Skeletal muscle satellite cell (primary cell): ENCODE measurements around the gene GAS2L2.

Source experiments
- H3K27me3 ChIP-seq: 2 replicates; pipeline ENCODE4 v1.7.0; 2013; ENCODE audit warnings: low read length; ENCODE audit not compliant: control insufficient read depth, insufficient read depth
- H3K36me3 ChIP-seq: 2 replicates; pipeline ENCODE4 v1.7.0; 2013; ENCODE audit warnings: mild to moderate bottlenecking, control low read depth, low read length; ENCODE audit not compliant: insufficient read depth
- H3K4me1 ChIP-seq: 2 replicates; pipeline ENCODE4 v1.7.0; 2013; ENCODE audit warnings: low read length; ENCODE audit not compliant: control insufficient read depth, insufficient read depth
- H3K4me2 ChIP-seq: 2 replicates; pipeline ENCODE4 v1.7.0; 2013; ENCODE audit warnings: mild to moderate bottlenecking, low read length
- H3K4me3 ChIP-seq: 2 replicates; pipeline ENCODE4 v1.7.0; 2013; ENCODE audit warnings: low read length
- H3K9ac ChIP-seq: 2 replicates; pipeline ENCODE4 v1.7.0; 2013; ENCODE audit warnings: mild to moderate bottlenecking, low read depth, low read length, moderate library complexity
- H3K9me3 ChIP-seq: replicated peaks from 2 replicates; pipeline ENCODE4 v1.7.0; 2013; ENCODE audit warnings: mild to moderate bottlenecking, control low read depth, low read length

Gene GAS2L2

DNA sequence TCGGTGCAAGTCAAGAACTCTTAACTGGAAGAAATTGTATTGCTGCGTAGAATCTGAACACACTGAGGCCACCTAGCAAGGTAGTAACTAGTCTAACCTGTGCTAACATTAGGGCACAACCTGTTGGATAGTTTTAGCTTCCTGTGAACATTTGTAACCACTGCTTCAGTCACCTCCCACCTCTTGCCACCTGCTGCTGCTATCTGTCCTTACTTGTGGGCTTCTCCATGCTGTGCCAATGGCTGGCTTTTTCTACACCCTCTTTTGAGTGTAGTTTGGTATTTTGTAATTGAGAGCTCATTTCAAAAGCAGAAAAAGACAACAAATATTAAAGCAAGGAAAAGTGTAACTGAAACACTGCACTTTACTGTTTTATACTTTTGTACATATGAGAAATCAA is 29.3 kb downstream of the GAS2L2 start:
- H3K4me2 ChIP-seq = no peak overlapping the region
- H3K9ac ChIP-seq = no peak overlapping the region
- H3K9me3 ChIP-seq = no peaks in the 10 kb centered on the region
- H3K36me3 ChIP-seq = peaks cover 58% of the 10 kb centered on the region
- H3K4me3 ChIP-seq = no peak overlapping the region
- peaks cover 20% of the 10 kb centered on the region for H3K4me1 ChIP-seq
- H3K27me3 ChIP-seq = no peaks in the 10 kb centered on the region

DNA sequence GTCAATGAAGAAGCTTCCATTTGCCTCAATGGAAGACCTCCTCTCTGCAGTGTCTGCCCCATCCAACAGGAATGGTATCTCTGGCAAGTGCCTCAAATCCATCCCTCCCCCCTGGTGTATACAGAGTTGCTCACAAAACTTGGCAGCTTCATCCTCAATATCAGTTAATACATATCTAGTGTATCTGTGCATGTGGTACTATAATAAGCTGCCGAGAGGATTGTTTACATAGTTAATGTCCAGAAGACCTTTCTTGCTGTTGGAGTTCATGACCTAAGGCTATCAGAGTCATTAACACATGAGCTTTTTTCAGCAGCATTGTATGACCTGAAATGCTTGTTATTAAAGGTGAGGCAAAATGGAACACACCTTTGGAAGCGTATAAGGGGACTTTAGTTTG is 35.6 kb downstream of the GAS2L2 start:
- Histone ChIP-seq H3K4me2 (peak overlapping the region; percentile 23), H3K4me1 (peaks cover 34% of the 10 kb centered on the region), H3K4me3 (no peak overlapping the region), H3K9ac (no peak overlapping the region), H3K27me3 (no peaks in the 10 kb centered on the region), H3K9me3 (no peaks in the 10 kb centered on the region), H3K36me3 (peaks cover 54% of the 10 kb centered on the region)

DNA sequence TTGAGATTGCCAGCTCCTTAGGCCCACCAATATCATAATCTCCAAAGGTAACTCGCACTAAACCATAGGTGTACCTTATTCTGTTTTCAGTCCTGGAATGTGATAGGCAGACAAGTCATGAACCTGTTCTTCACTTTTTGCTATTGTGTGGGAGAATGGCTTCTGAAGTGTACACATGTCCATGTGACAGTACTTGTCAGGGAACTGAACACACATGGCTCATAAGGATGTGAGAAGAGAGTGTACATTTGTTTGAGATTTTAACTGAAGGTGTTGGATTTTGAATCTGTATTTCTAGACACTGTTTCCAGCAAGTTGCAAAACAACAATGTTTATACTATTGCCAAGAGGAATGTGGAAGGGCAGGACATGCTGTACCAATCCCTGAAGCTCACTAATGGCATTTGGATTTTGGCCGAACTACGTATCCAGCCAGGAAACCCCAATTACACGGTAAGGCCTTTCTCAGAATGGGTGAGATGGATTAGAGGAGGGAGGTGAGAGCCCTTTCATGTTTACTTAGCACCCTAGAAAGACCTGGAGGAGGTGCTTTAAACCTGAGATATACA is 36.1 kb downstream of the GAS2L2 start:
- peak overlapping the region; percentile 28 for H3K4me2 ChIP-seq
- H3K4me3 ChIP-seq = no peak overlapping the region
- H3K36me3 ChIP-seq = peaks cover 55% of the 10 kb centered on the region
- peaks cover 34% of the 10 kb centered on the region for H3K4me1 ChIP-seq
- no peaks in the 10 kb centered on the region for H3K9me3 ChIP-seq
- H3K9ac ChIP-seq = no peak overlapping the region
- H3K27me3 ChIP-seq = no peaks in the 10 kb centered on the region

DNA sequence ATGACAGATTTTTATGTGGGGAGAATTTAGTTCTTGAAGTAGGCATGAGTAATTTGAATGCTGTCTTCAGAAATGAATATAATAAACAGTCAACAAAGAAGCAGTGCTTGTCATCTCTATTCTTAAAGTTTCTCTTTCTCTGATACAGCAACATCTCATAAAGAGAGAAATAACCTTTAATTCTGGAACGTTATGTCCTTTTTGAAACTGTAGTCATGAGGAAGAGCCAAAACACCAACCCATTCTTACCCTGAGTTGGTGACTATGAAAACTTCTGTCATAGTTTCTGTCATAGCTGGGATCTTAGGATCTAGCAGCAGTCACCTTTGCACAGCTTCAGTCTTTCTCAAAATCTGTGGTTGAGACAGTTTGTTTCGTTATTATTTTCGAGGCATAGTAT is 36.9 kb downstream of the GAS2L2 start:
- H3K4me1 ChIP-seq = peaks cover 34% of the 10 kb centered on the region
- H3K27me3 ChIP-seq = no peaks in the 10 kb centered on the region
- no peak overlapping the region for H3K4me2 ChIP-seq
- H3K9me3 ChIP-seq = no peaks in the 10 kb centered on the region
- no peak overlapping the region for H3K4me3 ChIP-seq
- H3K9ac ChIP-seq = no peak overlapping the region
- H3K36me3 ChIP-seq = peaks cover 54% of the 10 kb centered on the region

DNA sequence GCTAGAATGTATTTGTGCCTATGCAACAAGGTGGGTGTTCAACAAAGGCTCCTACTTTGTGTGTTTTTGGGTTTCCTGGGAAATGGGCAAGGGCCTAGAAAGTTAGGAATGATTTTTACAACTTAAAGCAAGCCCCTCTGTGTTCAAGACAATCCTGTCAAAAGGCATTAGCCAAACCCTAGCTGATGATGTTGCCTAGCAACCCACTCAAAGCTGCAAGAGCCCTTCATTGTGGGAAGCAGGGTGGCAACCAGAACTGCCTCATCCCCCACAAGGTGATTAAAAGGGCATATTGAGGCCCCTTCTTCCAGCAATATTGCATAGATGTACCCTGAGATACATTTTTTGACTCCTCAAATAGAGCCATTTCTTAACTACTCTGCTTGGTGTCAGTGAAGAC is 37.6 kb downstream of the GAS2L2 start:
- H3K9me3 ChIP-seq = no peaks in the 10 kb centered on the region
- peaks cover 57% of the 10 kb centered on the region for H3K36me3 ChIP-seq
- no peak overlapping the region for H3K9ac ChIP-seq
- H3K4me3 ChIP-seq = no peak overlapping the region
- H3K27me3 ChIP-seq = no peaks in the 10 kb centered on the region
- H3K4me1 ChIP-seq = peaks cover 34% of the 10 kb centered on the region
- no peak overlapping the region for H3K4me2 ChIP-seq

DNA sequence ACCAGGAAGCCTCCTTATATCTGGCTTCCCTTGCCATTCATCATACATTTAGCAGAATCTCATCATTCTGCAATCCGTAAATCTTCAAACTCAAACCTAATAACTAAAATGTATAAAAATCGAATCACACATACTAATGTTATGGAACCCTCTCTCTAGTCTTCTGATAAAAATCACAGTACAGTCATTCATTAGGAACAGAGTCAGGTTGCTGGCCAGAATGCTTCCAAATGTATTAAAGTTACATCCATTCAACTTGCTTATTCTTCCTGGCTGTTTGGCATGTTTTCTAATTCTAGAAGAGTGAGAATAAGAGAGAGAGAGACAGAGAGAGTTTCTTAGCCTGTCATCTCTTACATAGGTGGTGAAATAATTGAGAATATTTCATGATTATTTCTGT is 38.1 kb downstream of the GAS2L2 start:
- H3K4me1 ChIP-seq = peaks cover 34% of the 10 kb centered on the region
- no peaks in the 10 kb centered on the region for H3K27me3 ChIP-seq
- no peak overlapping the region for H3K4me3 ChIP-seq
- peaks cover 59% of the 10 kb centered on the region for H3K36me3 ChIP-seq
- no peaks in the 10 kb centered on the region for H3K9me3 ChIP-seq
- H3K4me2 ChIP-seq = no peak overlapping the region
- no peak overlapping the region for H3K9ac ChIP-seq

DNA sequence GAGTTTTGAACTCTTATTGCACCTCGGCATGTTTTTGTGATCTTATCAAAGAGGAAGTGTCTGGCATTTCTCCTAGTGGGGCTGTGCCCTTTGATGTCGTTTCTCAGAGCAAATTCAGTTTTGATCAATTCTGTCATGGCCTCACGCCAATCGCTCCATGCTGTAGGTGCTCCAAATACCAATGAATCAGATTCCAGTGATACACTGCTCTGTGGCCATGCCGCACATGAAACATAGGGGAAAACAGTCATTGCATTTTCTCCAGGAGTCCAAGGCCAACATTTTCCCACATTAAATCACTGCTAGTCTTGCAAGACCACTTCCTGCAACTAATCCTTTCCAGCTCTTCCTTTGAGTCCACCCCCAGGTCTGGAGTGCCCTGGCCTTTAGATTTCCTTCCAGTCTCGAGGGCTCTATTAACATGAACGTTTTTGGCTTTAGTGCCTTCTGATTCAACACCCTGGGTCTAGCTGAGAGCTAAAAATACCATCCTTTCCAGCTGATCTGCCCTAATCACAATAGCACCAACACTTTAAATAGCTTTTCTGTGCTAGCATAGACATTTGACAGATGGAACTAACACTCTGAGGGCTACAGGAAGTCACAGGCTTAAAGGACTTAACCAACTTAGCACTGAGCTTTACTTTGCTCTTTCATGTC is 39.8 kb downstream of the GAS2L2 start:
- Histone ChIP-seq H3K9ac (peak overlapping the region; percentile 56), H3K4me1 (peaks cover 34% of the 10 kb centered on the region), H3K36me3 (peaks cover 57% of the 10 kb centered on the region)

DNA sequence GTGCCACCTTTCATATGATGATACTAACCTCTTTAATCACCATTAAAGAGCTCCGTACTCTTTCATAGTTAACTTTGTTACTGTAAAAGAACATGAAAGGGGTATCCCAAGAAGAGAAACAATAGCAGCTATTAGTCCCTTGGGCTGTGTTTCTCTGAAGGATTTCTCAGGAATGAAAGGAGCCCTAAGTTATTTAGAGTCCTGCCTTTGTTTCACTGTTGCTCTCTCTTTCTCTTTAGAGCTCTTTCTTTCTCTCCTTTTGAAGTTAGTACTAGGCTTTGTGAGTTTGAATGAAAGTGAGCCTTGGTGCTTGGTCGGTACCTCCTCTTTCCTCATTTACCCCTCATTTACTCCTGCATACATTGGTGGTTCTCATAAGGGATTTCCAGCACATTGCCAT is 42.1 kb downstream of the GAS2L2 start:
- Histone ChIP-seq H3K27me3 (no peaks in the 10 kb centered on the region), H3K4me1 (peaks cover 15% of the 10 kb centered on the region), H3K4me3 (no peak overlapping the region), H3K9ac (no peak overlapping the region), H3K36me3 (peaks cover 47% of the 10 kb centered on the region), H3K9me3 (no peaks in the 10 kb centered on the region), H3K4me2 (no peak overlapping the region)

More for the DNA sequence above, 39.8 kb downstream of the GAS2L2 start:
- no peak overlapping the region for H3K4me3 ChIP-seq
- no peaks in the 10 kb centered on the region for H3K27me3 ChIP-seq
- no peaks in the 10 kb centered on the region for H3K9me3 ChIP-seq
- H3K4me2 ChIP-seq = no peak overlapping the region

DNA sequence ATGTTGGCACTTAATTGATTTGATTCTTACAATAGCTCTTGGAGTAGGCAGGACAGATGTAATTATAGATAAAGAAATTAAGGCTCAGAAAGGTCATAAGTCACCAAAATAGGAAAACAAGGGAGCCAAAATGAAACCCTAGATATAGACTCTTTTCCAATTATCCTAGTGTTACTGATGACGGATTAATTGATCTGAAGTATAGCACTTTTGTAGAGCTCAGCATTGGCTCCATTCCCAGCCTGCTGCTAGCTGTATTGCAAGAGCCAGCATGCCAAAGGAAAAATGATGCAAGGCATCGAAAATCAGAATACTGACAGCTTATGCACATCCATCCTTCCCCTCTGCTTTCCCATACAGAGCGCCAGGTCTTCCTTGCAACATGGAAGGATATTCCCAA is 43.2 kb downstream of the GAS2L2 start:
- Histone ChIP-seq H3K9me3 (no peaks in the 10 kb centered on the region), H3K4me1 (peaks cover 15% of the 10 kb centered on the region), H3K4me3 (no peak overlapping the region), H3K4me2 (no peak overlapping the region), H3K36me3 (peaks cover 39% of the 10 kb centered on the region), H3K9ac (no peak overlapping the region), H3K27me3 (no peaks in the 10 kb centered on the region)

DNA sequence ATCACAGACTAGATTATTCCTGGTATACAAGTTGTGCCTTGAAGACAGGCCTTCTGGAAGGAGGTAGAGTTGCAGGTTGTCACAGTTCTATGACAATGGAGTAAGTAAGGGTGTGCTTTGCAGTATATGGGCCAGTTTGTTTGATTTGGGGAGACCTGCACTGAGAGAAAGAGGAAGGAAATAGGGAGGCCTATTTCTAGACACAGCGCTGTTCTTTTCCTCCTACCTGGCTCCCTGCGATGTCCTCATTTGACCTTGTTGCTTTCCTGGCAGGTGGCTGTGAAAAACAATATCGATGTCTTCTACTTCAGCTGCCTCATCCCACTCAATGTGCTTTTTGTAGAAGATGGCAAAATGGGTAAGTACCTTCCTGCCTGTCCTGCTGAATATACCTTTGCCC is 44.1 kb downstream of the GAS2L2 start:
- no peaks in the 10 kb centered on the region for H3K9me3 ChIP-seq
- peaks cover 38% of the 10 kb centered on the region for H3K36me3 ChIP-seq

DNA sequence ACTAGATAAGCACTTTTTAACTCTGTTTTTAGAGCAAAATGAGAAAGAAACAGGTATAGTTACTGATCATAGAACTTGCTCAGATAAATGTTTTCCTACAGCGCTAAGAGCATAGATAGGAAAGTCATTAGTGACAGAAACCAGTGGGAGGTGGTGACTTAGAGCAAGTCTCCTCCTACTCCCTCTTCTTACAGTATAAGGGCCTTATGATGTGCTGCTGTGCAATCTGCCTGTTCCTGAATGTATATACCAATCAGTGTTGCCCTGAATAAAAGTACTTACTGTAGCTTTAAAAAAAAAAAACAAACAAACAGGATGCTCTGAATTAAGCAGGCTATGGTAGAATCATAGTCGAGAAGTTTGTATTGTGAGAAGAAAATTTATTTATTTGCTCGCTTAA is 44.9 kb downstream of the GAS2L2 start:
- no peaks in the 10 kb centered on the region for H3K9me3 ChIP-seq

More for the DNA sequence above, 44.1 kb downstream of the GAS2L2 start:
- Histone ChIP-seq H3K4me1 (peaks cover 15% of the 10 kb centered on the region), H3K27me3 (no peaks in the 10 kb centered on the region), H3K4me2 (no peak overlapping the region), H3K4me3 (no peak overlapping the region), H3K9ac (no peak overlapping the region)

DNA sequence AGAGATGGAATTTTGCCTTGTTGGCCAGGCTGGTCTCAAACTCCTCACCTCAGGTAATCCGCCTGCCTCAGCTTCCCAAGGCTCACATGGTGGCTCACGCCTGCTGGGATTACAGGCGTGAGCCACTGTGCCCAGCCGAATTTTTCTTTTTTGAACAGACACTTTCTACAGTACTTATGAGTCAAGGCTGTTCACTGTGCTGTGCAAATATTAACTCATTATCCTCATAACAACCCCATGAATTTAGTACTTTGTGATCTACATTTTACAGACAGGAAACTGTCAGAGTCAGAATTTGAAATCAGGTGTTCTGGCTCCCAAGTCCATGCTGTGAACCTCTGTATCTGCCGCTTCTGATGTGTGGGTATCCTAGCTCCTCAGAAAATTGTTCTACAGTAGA is 47.3 kb downstream of the GAS2L2 start:
- Histone ChIP-seq H3K9me3 (no peaks in the 10 kb centered on the region), H3K4me1 (no peaks in the 10 kb centered on the region), H3K27me3 (no peaks in the 10 kb centered on the region), H3K4me2 (no peak overlapping the region), H3K36me3 (peaks cover 23% of the 10 kb centered on the region), H3K9ac (no peak overlapping the region), H3K4me3 (no peak overlapping the region)

More for the DNA sequence above, 44.9 kb downstream of the GAS2L2 start:
- Histone ChIP-seq H3K27me3 (no peaks in the 10 kb centered on the region), H3K9ac (no peak overlapping the region), H3K36me3 (peaks cover 33% of the 10 kb centered on the region), H3K4me2 (no peak overlapping the region), H3K4me1 (peaks cover 7% of the 10 kb centered on the region), H3K4me3 (no peak overlapping the region)
